Activated CD8-positive, alpha-beta memory T cell treated with anti-CD3 and anti-CD28 coated beads, Interleukin-2, amount 50 U/mL, for 1 hour (primary cell): ENCODE results near the gene TBCD.
"Not testable (repeated sequence)": the region's sequence is repeated elsewhere in the genome, so short reads cannot be mapped to it uniquely, and the experiment has no call there.

ENCODE experiments used
- DNase-seq: peaks from one replicate; pipeline ENCODE4 v3.0.0-alpha.2; 2020; ENCODE audit errors: extremely low read depth

The TBCD gene

GRCh38 chr17:82955106-82955505 is 203.2 kb downstream of the TBCD start:
- not testable (repeated sequence) for DNase-seq

GRCh38 chr17:82955627-82956026 is 203.8 kb downstream of the TBCD start:
- DNase-seq, result not testable (repeated sequence)

- no peak for DNase-seq
Observed at GRCh38 chr17:82956146-82956725, 204.4 kb downstream of the TBCD start.

GRCh38 chr17:82956726-82957468 is 205.0 kb downstream of the TBCD start:
- no peak for DNase-seq

- DNase-seq, result no peak
Observed at GRCh38 chr17:82957469-82957795, 205.6 kb downstream of the TBCD start.

GRCh38 chr17:82957961-82958561 is 206.2 kb downstream of the TBCD start:
- DNase-seq, result no peak

- DNase-seq, result no peak
Observed at GRCh38 chr17:82959242-82959930, 207.5 kb downstream of the TBCD start.

GRCh38 chr17:82959990-82960418 is 208.1 kb downstream of the TBCD start:
- DNase-seq, result no peak

GRCh38 chr17:82960419-82961271 is 208.8 kb downstream of the TBCD start:
- no peak for DNase-seq

GRCh38 chr17:82961366-82962162 is 209.7 kb downstream of the TBCD start:
- DNase-seq, result no peak

- DNase-seq, result no peak
Observed at GRCh38 chr17:82962163-82962720, 210.4 kb downstream of the TBCD start.

- DNase-seq, result no peak
Observed at GRCh38 chr17:82963104-82963950, 211.5 kb downstream of the TBCD start.

GRCh38 chr17:82964451-82964850 is 212.6 kb downstream of the TBCD start:
- not testable (repeated sequence) for DNase-seq

- DNase-seq, result no peak
Observed at GRCh38 chr17:82964851-82965341, 213.0 kb downstream of the TBCD start.

- no peak for DNase-seq
Observed at GRCh38 chr17:82965371-82965770, 213.5 kb downstream of the TBCD start.

GRCh38 chr17:82966415-82966814 is 214.6 kb downstream of the TBCD start:
- DNase-seq, result no peak

- no peak for DNase-seq
Observed at GRCh38 chr17:82967268-82968032, 215.6 kb downstream of the TBCD start.

GRCh38 chr17:82968033-82968841 is 216.4 kb downstream of the TBCD start:
- DNase-seq, result not testable (repeated sequence)
